Measurements from ENCODE around the gene NR4A1.

The NR4A1 gene

GRCh38 chr12:52069327-52070184 is 18.3 kb downstream of the NR4A1 start, which contains the start of gene ATG101:
Gene ATG101, plus strand, starts transcription at chr12:52069978. Its CDS starts 3,673 bp downstream, at chr12:52073651.
- peak; percentile 83 for TF ChIP-seq CTCF (IDR thresholded peaks at IDR 0.05; ENCODE audit: low read depth, low read length)

GRCh38 chr12:52070185-52070925 is 19.1 kb downstream of the NR4A1 start:
- no peak for TF ChIP-seq CTCF (IDR thresholded peaks at IDR 0.05; ENCODE audit: low read depth, low read length)
- no peak for DNase-seq (ENCODE audit: extremely low read depth, low read depth)

More at GRCh38 chr12:52069327-52070184, 18.3 kb downstream of the NR4A1 start, which contains the start of gene ATG101:
- peak; percentile 92 for DNase-seq (ENCODE audit: extremely low read depth, low read depth)

DNA sequence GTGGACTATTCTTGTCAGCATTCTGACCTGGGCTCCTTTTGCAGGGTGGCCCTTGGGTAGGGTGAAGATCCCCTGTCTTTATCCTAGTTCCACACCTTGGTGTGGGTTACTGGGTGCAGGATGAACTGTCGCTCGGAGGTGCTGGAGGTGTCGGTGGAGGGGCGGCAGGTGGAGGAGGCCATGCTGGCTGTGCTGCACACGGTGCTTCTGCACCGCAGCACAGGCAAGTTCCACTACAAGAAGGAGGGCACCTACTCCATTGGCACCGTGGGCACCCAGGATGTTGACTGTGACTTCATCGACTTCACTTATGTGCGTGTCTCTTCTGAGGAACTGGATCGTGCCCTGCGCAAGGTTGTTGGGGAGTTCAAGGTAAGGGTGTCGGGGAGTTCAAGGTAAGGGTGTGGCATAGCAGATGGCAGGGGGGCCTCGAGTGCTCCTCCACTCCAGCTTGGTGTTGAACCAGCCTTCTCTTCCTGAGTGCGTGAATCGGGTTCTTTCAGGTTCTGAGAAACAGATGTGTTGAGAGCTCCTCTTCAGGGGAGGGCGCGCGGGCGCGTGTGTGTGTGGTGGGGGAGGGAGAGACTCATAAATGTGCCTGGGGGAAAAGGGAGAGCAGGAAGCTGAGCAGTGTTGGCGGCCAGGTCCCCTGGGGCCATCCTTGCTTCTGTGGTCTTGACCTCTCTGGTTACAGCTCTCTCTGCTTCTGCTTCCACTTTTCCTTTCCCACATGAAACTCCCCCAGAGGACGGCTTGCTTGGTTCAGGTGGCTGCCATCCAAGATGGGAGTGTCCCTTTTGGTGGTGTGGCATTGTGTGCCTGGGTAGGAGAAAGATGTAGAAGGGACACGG is 22.5 kb downstream of the NR4A1 start:
- TF ChIP-seq CTCF (IDR thresholded peaks at IDR 0.05; ENCODE audit: low read depth, low read length), result no peak
- no peak for DNase-seq (ENCODE audit: extremely low read depth, low read depth)

DNA sequence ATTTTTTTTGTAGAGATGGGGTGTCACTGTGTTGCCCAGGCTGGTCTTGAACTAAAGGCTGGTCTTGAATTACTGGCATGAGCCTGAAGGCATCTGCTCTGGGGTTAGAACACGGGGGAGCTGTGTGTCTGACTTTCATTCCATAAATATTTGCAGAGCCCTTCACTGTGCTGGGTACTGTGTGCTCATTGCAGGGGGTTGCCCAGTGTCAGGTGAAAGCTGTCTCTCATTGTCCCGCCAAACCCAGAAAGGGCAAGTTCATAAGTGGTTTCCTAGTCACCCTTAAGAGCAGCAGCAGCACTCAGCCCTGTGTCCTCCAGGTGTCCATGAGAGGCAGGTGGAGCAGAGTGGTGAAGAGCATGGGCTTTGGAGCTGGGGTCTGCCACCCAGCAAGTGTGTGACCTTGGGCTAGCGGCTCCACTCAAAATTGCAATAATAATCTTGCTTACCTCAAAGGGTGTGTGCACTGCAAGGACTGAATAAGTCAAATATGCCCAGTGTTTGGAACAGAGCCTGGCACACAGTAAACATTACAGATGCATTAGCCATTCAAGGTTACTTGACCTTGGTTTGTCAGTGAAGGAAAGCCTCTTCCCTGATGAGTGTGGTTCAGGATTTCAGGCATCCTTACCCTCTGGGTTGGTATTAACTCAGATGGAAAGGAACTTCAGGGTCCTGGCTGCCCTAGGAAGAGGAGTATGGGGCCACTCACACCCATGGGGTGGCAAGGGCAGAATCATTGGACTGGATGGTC is 23.9 kb downstream of the NR4A1 start:
- no peak for DNase-seq (ENCODE audit: extremely low read depth, low read depth)
- no peak for TF ChIP-seq CTCF (IDR thresholded peaks at IDR 0.05; ENCODE audit: low read depth, low read length)

DNA sequence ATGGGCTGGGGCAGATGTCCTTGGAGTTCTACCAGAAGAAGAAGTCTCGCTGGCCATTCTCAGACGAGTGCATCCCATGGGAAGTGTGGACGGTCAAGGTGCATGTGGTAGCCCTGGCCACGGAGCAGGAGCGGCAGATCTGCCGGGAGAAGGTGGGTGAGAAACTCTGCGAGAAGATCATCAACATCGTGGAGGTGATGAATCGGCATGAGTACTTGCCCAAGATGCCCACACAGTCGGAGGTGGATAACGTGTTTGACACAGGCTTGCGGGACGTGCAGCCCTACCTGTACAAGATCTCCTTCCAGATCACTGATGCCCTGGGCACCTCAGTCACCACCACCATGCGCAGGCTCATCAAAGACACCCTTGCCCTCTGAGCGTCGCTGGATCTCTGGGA is 25.6 kb downstream of the NR4A1 start:
- TF ChIP-seq CTCF (IDR thresholded peaks at IDR 0.05; ENCODE audit: low read depth, low read length), result no peak

DNA sequence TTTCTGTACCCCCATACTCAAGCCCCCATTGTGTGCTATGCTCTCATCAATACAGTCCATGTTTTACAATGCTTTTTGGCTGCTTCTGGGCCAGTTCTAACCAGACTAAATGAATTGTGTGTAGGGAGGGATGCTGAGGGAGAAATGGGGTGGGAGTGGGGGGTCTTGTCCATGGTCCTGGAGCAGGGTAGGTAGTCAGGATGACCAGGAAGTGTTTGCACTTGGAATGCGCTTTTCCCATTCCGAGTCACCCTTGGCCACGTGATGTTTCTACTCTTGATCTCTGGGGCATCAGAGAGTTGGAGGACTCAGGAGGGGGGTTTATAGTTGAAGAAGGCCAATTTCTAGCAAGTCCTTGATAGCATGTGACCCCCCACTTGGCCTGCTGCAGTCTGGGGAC is 27.0 kb downstream of the NR4A1 start:
- no peak for DNase-seq (ENCODE audit: extremely low read depth, low read depth)
- TF ChIP-seq CTCF (IDR thresholded peaks at IDR 0.05; ENCODE audit: low read depth, low read length), result no peak

More for the DNA sequence above, 25.6 kb downstream of the NR4A1 start:
- DNase-seq (ENCODE audit: extremely low read depth, low read depth), result no peak

Measured in AG09319 (cell line).